Measurements from ENCODE around the gene MYO7B.

DNA sequence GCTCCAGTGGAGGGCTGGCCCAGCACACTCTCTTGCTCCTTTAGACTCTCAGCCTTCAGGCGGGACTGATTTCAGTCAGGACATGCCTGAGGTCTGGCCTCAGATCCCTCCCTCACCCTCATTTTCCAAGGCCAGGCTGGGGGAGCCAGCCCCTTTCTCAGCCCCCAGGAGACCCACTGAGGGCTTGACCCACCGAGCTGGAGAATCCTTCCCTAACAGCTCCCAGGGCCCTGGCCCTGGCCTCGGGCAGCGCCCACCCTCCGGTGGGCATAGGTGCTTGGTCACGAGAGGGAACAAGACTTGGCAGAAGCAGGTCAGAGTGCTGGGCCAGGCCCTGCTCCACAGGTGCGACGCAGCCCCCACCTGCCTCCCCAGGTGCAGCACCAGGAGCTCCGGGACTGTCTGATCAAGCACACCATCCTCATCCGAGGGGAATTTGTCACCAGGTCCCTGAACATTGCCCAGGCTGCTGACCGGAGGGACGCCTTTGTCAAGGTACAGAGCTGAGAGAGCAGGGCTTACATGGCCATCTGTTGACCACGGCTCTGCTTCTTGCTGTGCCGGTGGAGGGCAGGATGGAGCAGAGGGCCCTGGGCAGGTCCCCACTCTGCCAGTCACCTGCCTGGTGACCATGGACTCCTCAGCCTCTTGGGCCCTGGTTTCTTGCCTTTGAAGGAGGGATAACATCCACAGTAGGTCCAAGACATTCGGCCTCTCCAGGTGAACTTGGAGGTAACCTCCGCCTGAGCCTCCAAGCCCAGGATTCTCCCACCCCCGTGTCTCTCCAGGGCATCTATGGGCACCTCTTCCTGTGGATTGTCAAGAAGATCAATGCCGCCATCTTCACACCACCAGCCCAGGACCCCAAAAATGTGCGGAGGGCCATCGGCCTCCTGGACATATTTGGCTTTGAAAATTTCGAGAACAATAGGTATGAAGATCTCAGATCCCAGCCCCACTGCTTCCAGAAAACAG, 46.3 kb downstream of the MYO7B start:
- TF ChIP-seq CTCF (conservative IDR thresholded peaks at IDR 0.05; ENCODE audit: low read length): no peak
- no peak for TF ChIP-seq EZH2phosphoT487 (IDR thresholded peaks at IDR 0.05; ENCODE audit: borderline replicate concordance, low read depth, low read length)
